HG03442 (cell line): Measurements from ENCODE around the gene NR3C1.

Source experiments
- ATAC-seq: cut with Tn5 transposase; IDR thresholded peaks from one replicate; pipeline ENCODE4 v1.9.1; 2021; ENCODE audit warnings: mild to moderate bottlenecking, moderate library complexity; ENCODE audit not compliant: unreplicated experiment

NR3C1 gene

GRCh38 chr5:143372187-143372829 lies 31.2 kb downstream of the NR3C1 start:
- no peak for ATAC-seq

- no peak for ATAC-seq
Measured at GRCh38 chr5:143370440-143370839, 33.0 kb downstream of the NR3C1 start.

- no peak for ATAC-seq
Measured at GRCh38 chr5:143364061-143364460, 39.4 kb downstream of the NR3C1 start.

GRCh38 chr5:143362664-143363227 lies 40.7 kb downstream of the NR3C1 start:
- no peak for ATAC-seq

- no peak for ATAC-seq
Measured at GRCh38 chr5:143361438-143361837, 42.0 kb downstream of the NR3C1 start.

GRCh38 chr5:143360755-143361154 lies 42.7 kb downstream of the NR3C1 start:
- ATAC-seq = no peak

- ATAC-seq = no peak
Measured at GRCh38 chr5:143359869-143360268, 43.6 kb downstream of the NR3C1 start.

- ATAC-seq = no peak
Measured at GRCh38 chr5:143356855-143357583, 46.5 kb downstream of the NR3C1 start.

GRCh38 chr5:143355710-143356109 lies 47.8 kb downstream of the NR3C1 start:
- ATAC-seq = no peak

GRCh38 chr5:143354025-143354424 lies 49.5 kb downstream of the NR3C1 start:
- ATAC-seq = peak; percentile 31

- ATAC-seq = no peak
Measured at GRCh38 chr5:143352691-143353090, 50.8 kb downstream of the NR3C1 start.

- no peak for ATAC-seq
Measured at GRCh38 chr5:143350751-143351602, 52.5 kb downstream of the NR3C1 start.

- ATAC-seq = no peak
Measured at GRCh38 chr5:143350341-143350740, 53.1 kb downstream of the NR3C1 start.

- no peak for ATAC-seq
Measured at GRCh38 chr5:143349177-143349576, 54.3 kb downstream of the NR3C1 start.

GRCh38 chr5:143347698-143348344 lies 55.7 kb downstream of the NR3C1 start:
- ATAC-seq = no peak

GRCh38 chr5:143347046-143347445 lies 56.4 kb downstream of the NR3C1 start:
- no peak for ATAC-seq

GRCh38 chr5:143345671-143346440 lies 57.6 kb downstream of the NR3C1 start:
- no peak for ATAC-seq

- ATAC-seq = no peak
Measured at GRCh38 chr5:143343042-143343441, 60.4 kb downstream of the NR3C1 start.

GRCh38 chr5:143342607-143343006 lies 60.9 kb downstream of the NR3C1 start:
- ATAC-seq = no peak
